B cell (primary cell): ENCODE data around the gene NCAN. TPM values are rescaled to one million over a fixed set of nuclear protein-coding genes. Genes with fewer than 3 reads are reported as not detected.
"Not testable (repeated sequence)": the region's sequence is repeated elsewhere in the genome, so short reads cannot be mapped to it uniquely, and the experiment has no call there.

Experiments used
- ATAC-seq: fragments of 200-7000 bp; cut with Tn5 transposase; one replicate; pipeline ENCODE4 v1.10.0; 2021; ENCODE audit warnings: low read depth, mild to moderate bottlenecking, moderate number of reproducible peaks, moderate library complexity
- CTCF ChIA-PET: fragments of 350-600 bp; sonication (Branson Sonifier 250); formaldehyde crosslinking; loops from one replicate; lab custom pipeline; 2021; ENCODE audit warnings: antibody characterized with exemption, inconsistent platforms; lab: Charles Lee
- POLR2A ChIA-PET: fragments of 350-600 bp; sonication (Branson Sonifier 250); formaldehyde crosslinking; loops from one replicate; lab custom pipeline; 2021; ENCODE audit warnings: antibody characterized with exemption; lab: Charles Lee
- DNase-seq: peaks from one replicate; pipeline ENCODE4 v3.0.0; 2013
- H2AFZ ChIP-seq: 2 replicates; pipeline ENCODE4 v1.6.1; 2012; ENCODE audit warnings: mild to moderate bottlenecking, low read depth, low read length; ENCODE audit not compliant: insufficient read depth, poor library complexity, severe bottlenecking
- H3K27ac ChIP-seq, 2 donors: 1 replicate in 1 of 2; 2 replicates in 1 of 2; pipeline ENCODE4 v1.5.1; 2012 to 2013; ENCODE audit warnings: low read length in 2 of 2, mild to moderate bottlenecking in 2 of 2, moderate library complexity in 1 of 2
- H3K27me3 ChIP-seq, 4 experiments: fragments of 200-600 bp in 1 of 4; sonication (generic) in 1 of 4; replicated peaks in 1 of 4; 1 replicate in 2 of 4; 2 replicates in 2 of 4; pipeline versions ENCODE4 v1.6.1 to v1.7.0; 2013 to 2016; ENCODE audit warnings: low read length in 3 of 4, mild to moderate bottlenecking in 2 of 4, mixed read lengths in 1 of 4, moderate library complexity in 1 of 4; ENCODE audit not compliant: insufficient read depth in 4 of 4, control insufficient read depth in 3 of 4; ENCODE audit errors: control extremely low read depth in 1 of 4
- H3K36me3 ChIP-seq, 2 experiments: replicated peaks in 1 of 2; 1 replicate in 1 of 2; 2 replicates in 1 of 2; pipeline versions ENCODE4 v1.6.1 to v1.7.1; 2013; ENCODE audit warnings: low read length in 1 of 2; ENCODE audit not compliant: insufficient read depth in 2 of 2, control insufficient read depth in 1 of 2; ENCODE audit errors: control extremely low read depth in 1 of 2, extremely low read depth in 1 of 2
- H3K4me1 ChIP-seq, 2 donors: fragments of 200-600 bp in 1 of 2; sonication (generic) in 1 of 2; 1 replicate in 1 of 2; 2 replicates in 1 of 2; pipeline versions ENCODE4 v1.5.1 to v1.6.1; 2013 to 2017; ENCODE audit warnings: low read length in 2 of 2; ENCODE audit not compliant: control insufficient read depth in 2 of 2, insufficient read depth in 2 of 2
- H3K4me2 ChIP-seq: replicated peaks from 2 replicates; pipeline ENCODE3; 2012; ENCODE audit warnings: mild to moderate bottlenecking, low read depth, low read length; ENCODE audit not compliant: poor library complexity, severe bottlenecking
- H3K4me3 ChIP-seq, 5 experiments: fragments of 200-600 bp in 1 of 5; sonication (generic) in 1 of 5; 1 replicate in 3 of 5; 2 replicates in 2 of 5; pipeline versions ENCODE4 v1.5.1 to v1.7.0; 2011 to 2016; ENCODE audit warnings: low read length in 4 of 5, mild to moderate bottlenecking in 4 of 5, low read depth in 2 of 5, control low read depth in 1 of 5, moderate library complexity in 1 of 5; ENCODE audit not compliant: insufficient read depth in 1 of 5; ENCODE audit errors: control extremely low read depth in 1 of 5, extremely low read depth in 1 of 5
- H3K79me2 ChIP-seq: fragments of 200-600 bp; sonication (generic); one replicate; pipeline ENCODE4 v1.6.0; 2016; ENCODE audit warnings: low read length; ENCODE audit not compliant: control insufficient read depth, insufficient read depth
- H3K9ac ChIP-seq: fragments of 200-600 bp; sonication (generic); 2 replicates; pipeline ENCODE4 v1.6.1; 2017; ENCODE audit warnings: mild to moderate bottlenecking, low read length, moderate library complexity
- H3K9me3 ChIP-seq, 3 donors: one replicate each; pipeline versions ENCODE4 v1.6.1 to v1.7.1; 2013; ENCODE audit warnings: low read length in 2 of 3; ENCODE audit not compliant: control insufficient read depth in 2 of 3, insufficient read depth in 1 of 3; ENCODE audit errors: control extremely low read depth in 1 of 3
- H4K20me1 ChIP-seq: 2 replicates; pipeline ENCODE4 v1.6.0; 2012; ENCODE audit warnings: mild to moderate bottlenecking, low read length; ENCODE audit not compliant: insufficient read depth, control insufficient read depth, poor library complexity, severe bottlenecking
- H3K27ac Mint-ChIP-seq: one replicate; pipeline ENCODE4 v1.8.0; 2021; ENCODE audit warnings: mixed read lengths
- H3K27me3 Mint-ChIP-seq: one replicate; pipeline ENCODE4 v1.8.0; 2021; ENCODE audit warnings: mixed read lengths
- H3K4me1 Mint-ChIP-seq: one replicate; pipeline ENCODE4 v1.8.0; 2021; ENCODE audit warnings: mixed read lengths
- H3K4me3 Mint-ChIP-seq: one replicate; pipeline ENCODE4 v1.8.0; 2021; ENCODE audit warnings: mixed read lengths
- H3K9me3 Mint-ChIP-seq: one replicate; pipeline ENCODE4 v1.8.0; 2022; ENCODE audit warnings: mixed read lengths; ENCODE audit not compliant: insufficient read depth
- CTCF ChIP-seq: fragments of 200-600 bp; IDR thresholded peaks from one replicate; pipeline ENCODE4 v1.8.0; 2022; ENCODE audit warnings: antibody characterized with exemption, mild to moderate bottlenecking
- EZH2 ChIP-seq: IDR thresholded peaks from 2 replicates; pipeline ENCODE4 v1.6.1; 2012; ENCODE audit warnings: borderline replicate concordance, low read depth, mild to moderate bottlenecking, moderate library complexity, low read length; ENCODE audit not compliant: insufficient read depth, poor library complexity, severe bottlenecking
- WGBS: methylation state at CpG from one replicate; pipeline ENCODE4 v1.1.5; 2013; ENCODE audit warnings: missing lambda C conversion rate; ENCODE audit not compliant: insufficient coverage; 5-methylcytosine and 5-hydroxymethylcytosine counted together
- intact Hi-C: fragments of 100-400 bp; cut with micrococcal nuclease; formaldehyde crosslinking; loops from one replicate; pipeline ENCODE4 v1.10.0; 2022
- polyA plus RNA-seq: library from polyadenylated mRNA; depleted of rRNA; stranded (reverse); fragments of >200 nt; gene quantifications from 2 replicates; pipeline ENCODE4 v1.2.3, GENCODE V29; 2012
- total RNA-seq, 2 donors: library from RNA; stranded (reverse); fragments of 120-200 nt in 1 of 2; gene quantifications; 1 replicate in 1 of 2; 2 replicates in 1 of 2; pipeline versions ENCODE4 v1.2.3 to v1.2.4, GENCODE V29; 2013 to 2022

The NCAN gene
- total and polyA plus RNA-seq, 2 donors (not counting 1 experiment from before 2014, with no cell fraction given): 0.03 TPM; not detected in 1

- Histone ChIP-seq H3K27me3 (peaks cover 0 to 18% (median 2%) of the 10 kb centered on the region in 4 experiments), H3K9ac (no peak overlapping the region)
- H3K9me3 Mint-ChIP-seq: no peaks in the 10 kb centered on the region
Measured at GRCh38 chr19:19171821-19172532, 39.8 kb upstream of the NCAN start.

GRCh38 chr19:19173243-19173642 lies 38.5 kb upstream of the NCAN start:
- peaks cover 0 to 11% (median 0%) of the 10 kb centered on the region in 3 donors for H3K9me3 ChIP-seq
- H3K4me3 Mint-ChIP-seq, H3K27ac Mint-ChIP-seq, H3K4me3 ChIP-seq, H3K27me3 Mint-ChIP-seq, H3K27ac ChIP-seq, H3K4me2 ChIP-seq, H3K9ac ChIP-seq, H3K9me3 Mint-ChIP-seq, H4K20me1 ChIP-seq, ATAC-seq, H2AFZ ChIP-seq, H3K79me2 ChIP-seq, DNase-seq, intact Hi-C loops: not testable (repeated sequence)
- H3K27me3 ChIP-seq: peaks cover 0 to 18% (median 2%) of the 10 kb centered on the region in 4 experiments
- H3K4me1 ChIP-seq: peaks cover 13 to 21% of the 10 kb centered on the region in 2 donors
- H3K36me3 ChIP-seq: peaks cover 0 to 10% of the 10 kb centered on the region in 2 experiments
- ChIA-PET CTCF (interaction anchor here (0.6 to 13.6 kb wide), 8 partner anchors 12 to 579 kb away, joined by 3 to 285 read pairs (median 24); no protein-coding TSS in a partner anchor), POLR2A (interaction anchor here (0.6 to 3.6 kb wide), 4 partner anchors 12 to 319 kb away, joined by 3 to 11 read pairs (median 3); no protein-coding TSS in a partner anchor)
- WGBS: 96% methylated on average over 3 of the region's 5 CpGs
- H3K4me1 Mint-ChIP-seq: peaks cover 23% of the 10 kb centered on the region

More at GRCh38 chr19:19171821-19172532, 39.8 kb upstream of the NCAN start:
- WGBS: 77% methylated on average over 8 of the region's 8 CpGs
- Histone ChIP-seq H3K36me3 (peaks cover 0 to 7% of the 10 kb centered on the region in 2 experiments), H4K20me1 (no peaks in the 10 kb centered on the region), H3K4me3 (no peak overlapping the region), H3K4me1 (peaks cover 13 to 21% of the 10 kb centered on the region in 2 donors), H2AFZ (no peak overlapping the region), H3K4me2 (no peak overlapping the region), H3K27ac (no peak overlapping the region), H3K9me3 (peaks cover 0 to 11% (median 0%) of the 10 kb centered on the region in 3 donors), H3K79me2 (no peaks in the 10 kb centered on the region)
- ATAC-seq: no peak
- peaks cover 30% of the 10 kb centered on the region for H3K4me1 Mint-ChIP-seq
- ChIA-PET CTCF (interaction anchor here (4.5 to 13.6 kb wide), 2 partner anchors 16 to 27 kb away, joined by 63 to 285 read pairs; no protein-coding TSS in a partner anchor), POLR2A (interaction anchor here (0.6 kb wide), 1 partner anchor 28 kb away, joined by 4 read pairs; no protein-coding TSS in a partner anchor)
- H3K4me3 Mint-ChIP-seq: no peak overlapping the region
- TF ChIP-seq CTCF (no peak), EZH2 (no peak)
- DNase-seq: no peak
- peaks cover 8% of the 10 kb centered on the region for H3K27me3 Mint-ChIP-seq
- intact Hi-C loops: no loop called here
- H3K27ac Mint-ChIP-seq: no peak overlapping the region
